NOMO-1 (cell line): ENCODE data around the gene BTNL9.
A peak's percentile ranks its signal among the peaks of the same experiment; 100 is the strongest.
"Not testable (repeated sequence)": the region's sequence is repeated elsewhere in the genome, so short reads cannot be mapped to it uniquely, and the experiment has no call there.

Experiments
- DNase-seq, 2 experiments: peaks; one replicate each; lab custom pipeline; 2025; ENCODE audit not compliant: unreplicated experiment in 2 of 2; lab: John Stamatoyannopoulos, UW

Gene BTNL9

GRCh38 chr5:181097383-181097753 lies 57.3 kb downstream of the BTNL9 start:
- DNase-seq, result not testable (repeated sequence)

- not testable (repeated sequence) for DNase-seq
Observed at GRCh38 chr5:181097759-181098491, 57.9 kb downstream of the BTNL9 start.

GRCh38 chr5:181098762-181099601 lies 58.9 kb downstream of the BTNL9 start:
- DNase-seq, result no peak

DNA sequence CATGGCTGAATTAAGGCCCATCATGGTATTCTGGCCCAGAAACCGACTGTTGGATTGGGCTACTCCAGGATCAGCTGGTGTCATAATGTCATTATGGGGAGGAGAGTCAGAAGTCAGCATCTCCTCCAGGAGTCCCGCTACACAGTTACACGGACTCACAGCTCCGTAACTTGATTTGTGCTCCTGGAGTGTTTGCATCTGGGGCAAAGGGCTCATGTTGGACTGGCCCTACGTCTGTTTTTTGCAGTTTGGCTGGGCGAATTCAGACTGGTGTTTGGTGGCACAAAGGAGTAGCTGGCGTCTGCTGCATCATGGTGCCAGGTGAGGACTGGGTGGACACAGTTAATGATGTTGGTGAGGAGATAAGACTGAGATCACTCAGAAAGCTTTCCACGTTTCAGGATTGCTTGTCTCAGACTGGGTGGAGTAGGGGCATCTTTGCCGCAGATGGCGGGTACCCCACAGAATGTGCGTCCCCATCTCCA lies 59.6 kb downstream of the BTNL9 start:
- DNase-seq, result no peak

- DNase-seq, result no peak
Observed at GRCh38 chr5:181100121-181100875, 60.2 kb downstream of the BTNL9 start.

- DNase-seq, result not testable (repeated sequence)
Observed at GRCh38 chr5:181101030-181101641, 61.1 kb downstream of the BTNL9 start.

DNA sequence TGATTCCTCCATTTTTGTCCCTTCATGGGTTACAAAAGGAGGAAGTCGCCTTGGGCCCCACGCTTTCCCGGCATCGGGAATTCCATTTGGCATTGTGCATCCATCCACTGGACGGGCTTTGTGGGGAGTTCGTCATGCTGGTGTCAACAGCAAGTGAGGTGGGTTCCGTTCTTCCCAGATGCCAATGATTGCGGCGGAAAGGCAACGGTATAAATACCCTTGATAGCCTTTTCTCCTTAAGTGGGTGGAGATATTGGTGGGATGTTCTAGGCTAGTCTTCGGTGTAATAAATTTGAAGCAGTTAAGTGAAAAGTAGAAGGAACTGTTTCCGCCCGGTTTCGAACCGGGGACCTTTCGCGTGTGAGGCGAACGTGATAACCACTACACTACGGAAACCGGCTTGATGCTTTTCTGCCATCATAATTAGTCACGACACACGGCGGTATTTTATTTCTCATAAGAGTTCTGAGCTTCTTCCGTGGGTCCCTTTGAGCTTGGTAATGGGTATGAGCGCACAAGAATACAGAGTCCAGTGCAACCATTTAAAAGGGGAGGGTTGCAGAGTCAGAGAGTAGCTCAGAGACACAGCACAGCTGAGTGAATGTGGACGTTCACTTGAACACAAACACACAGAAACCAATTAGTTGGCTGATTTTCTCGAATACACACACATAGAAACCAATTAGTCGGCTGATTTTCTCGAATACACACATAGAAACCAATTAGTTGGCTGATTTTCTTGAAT lies 62.0 kb downstream of the BTNL9 start:
- DNase-seq, result not testable (repeated sequence)

GRCh38 chr5:181104259-181104568 lies 64.1 kb downstream of the BTNL9 start:
- not testable (repeated sequence) for DNase-seq

DNA sequence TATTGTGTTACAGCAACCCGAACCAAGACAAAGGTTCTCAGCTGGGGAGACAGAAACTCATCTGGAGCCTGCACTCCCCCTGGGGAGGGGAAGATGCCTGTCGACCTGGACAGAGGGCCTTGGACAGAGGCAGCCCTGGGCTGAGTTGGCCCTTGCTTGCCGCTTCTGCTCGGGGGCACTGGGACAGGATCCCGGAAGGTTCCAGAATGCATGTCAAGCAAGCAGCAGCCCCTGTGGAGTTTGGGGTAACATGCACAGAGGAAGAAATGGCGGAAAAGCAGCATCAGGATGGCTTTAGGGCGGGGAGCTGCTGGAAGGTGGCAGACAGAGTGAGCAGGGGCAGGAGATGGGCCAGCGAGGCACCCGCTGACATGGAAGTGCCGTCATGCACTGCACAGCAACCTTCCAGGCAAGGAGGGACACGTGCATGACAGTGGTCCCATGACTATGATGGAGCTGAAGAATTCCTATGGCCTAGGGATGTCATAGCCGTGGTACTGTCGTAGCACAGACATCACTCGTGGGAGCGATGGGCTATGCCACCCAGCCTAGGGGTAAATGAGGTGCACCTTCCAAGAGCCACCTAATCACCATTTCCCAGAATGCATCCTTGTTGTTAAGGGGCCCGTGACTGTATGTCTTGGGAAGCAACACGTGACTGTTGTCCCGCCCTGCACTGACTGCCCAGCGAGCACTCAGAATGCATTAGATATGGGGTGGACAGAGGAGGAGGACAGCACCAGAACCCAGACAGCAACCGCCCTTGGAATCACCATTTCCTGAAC lies 64.7 kb downstream of the BTNL9 start:
- not testable (repeated sequence) for DNase-seq

- peak; percentile 32 to 37 for DNase-seq
Observed at GRCh38 chr5:181105391-181106025, 65.4 kb downstream of the BTNL9 start.

DNA sequence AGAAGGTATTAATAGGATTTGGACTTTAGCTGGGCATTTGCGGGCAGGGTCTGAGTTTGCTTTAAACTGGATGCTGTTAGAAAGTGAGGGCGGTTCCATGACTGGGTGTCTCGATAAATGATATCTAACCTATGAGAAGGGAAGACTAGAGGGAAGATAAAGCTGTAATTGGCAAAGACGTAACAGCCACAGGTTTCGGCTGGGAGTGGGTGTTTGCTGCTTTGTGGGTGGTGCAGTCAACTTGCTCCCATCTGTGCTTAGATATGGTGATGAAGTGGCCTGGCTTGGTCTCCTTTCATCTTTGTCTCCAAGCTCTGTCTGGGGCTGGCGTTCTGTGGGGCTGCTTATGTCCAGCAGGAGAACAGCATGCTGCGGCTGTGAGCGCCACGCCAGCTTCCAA lies 67.6 kb downstream of the BTNL9 start:
- DNase-seq, result no peak

DNA sequence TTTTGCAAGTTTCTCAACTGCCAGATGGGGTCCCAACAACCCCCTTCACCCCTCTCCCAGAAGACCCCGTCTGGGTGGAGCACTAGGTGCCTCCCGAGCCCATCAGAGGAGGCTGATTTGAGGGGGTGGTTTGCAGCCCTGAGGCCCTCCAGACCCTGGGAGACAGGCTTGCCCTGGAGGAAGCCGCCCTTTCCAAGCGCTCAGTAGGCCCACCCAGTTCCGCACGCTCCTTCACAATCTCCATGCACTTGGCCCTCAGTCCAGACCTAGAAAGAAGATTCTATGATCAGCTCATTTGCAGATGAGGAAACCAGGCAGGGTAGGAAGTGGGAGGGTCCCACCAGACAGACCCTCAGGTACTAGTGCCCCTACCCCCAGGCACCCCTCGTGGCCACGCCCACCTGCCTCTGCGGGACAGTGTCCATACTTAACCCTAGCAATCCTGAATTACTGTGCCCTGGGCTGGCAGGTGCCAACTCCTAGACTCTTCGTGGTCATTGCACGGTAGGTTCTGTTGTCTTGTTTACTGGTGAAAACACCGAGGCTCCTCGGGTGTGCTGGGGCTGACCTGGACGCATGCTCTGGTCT lies 68.6 kb downstream of the BTNL9 start:
- no peak for DNase-seq

DNA sequence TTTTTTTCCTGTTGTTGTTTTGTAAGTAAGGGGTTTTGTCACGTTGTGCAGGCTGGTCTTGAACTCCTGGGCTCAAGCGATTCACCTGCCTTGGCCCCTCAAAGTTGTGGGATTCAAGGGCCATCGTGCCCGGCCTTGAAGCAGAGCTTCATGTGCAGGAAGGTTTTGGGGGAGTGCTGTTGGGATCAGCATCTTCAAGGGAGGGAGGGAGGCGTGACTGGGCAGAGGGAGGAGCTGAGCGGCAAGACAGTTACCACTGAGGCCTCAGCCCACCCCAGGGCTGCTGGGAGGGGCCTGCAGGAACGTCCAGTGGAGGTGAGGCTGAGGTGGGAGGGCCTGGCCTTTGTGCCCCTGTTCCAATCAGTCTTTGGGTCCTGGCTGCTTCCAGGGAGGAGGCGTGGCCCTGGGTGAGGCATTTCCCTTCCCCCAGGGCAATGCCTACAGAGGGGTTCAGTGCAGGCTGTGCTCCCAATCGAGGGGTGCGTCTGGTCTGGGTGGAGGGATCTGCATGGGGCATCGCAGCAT lies 69.5 kb downstream of the BTNL9 start:
- DNase-seq, result no peak

DNA sequence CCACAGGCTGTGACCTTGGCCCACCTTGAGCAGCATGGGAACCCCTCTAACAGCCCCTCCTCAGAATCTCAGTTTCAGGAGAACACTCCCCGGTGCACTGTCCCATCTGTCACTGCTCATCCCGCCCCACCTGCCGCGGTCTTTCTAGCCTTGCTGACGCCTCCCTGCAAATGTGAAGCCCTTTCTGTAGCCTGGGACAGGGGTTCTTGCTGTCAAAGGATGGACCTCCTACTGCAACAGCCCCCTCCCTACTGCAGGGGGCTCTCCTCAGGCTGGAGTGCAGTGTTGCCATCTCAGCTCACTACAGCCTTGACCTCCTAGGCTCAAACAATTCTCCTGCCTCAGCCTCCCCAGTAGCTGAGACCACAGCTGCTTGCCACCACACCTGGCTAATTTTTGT lies 70.9 kb downstream of the BTNL9 start:
- DNase-seq, result no peak
